Hematopoietic multipotent progenitor cell (in vitro differentiated cells): ENCODE measurements around the gene OTOR. TPM values are rescaled to one million over a fixed set of nuclear protein-coding genes. Genes with fewer than 3 reads are reported as not detected.

Experiments used
- DNase-seq, 3 donors: peaks; one replicate each; pipeline ENCODE4 v3.0.0-alpha.2; 2011 to 2015; ENCODE audit warnings: low read depth in 2 of 3, low spot score in 2 of 3
- total RNA-seq: library from RNA; depleted of rRNA; stranded (reverse); fragments of >200 nt; gene quantifications from one replicate; pipeline ENCODE4 v1.2.3, GENCODE V29; 2012

Gene OTOR
- not detected for total RNA-seq

- no peak for DNase-seq
Measured at GRCh38 chr20:16748308-16748900, at the start of gene OTOR. OTOR (plus strand) TSS chr20:16748358; CDS start chr20:16748402, 44 bp downstream.

GRCh38 chr20:16699293-16699692, 48.9 kb upstream of the OTOR start:
- no peak for DNase-seq

GRCh38 chr20:16701296-16701695, 46.9 kb upstream of the OTOR start:
- DNase-seq, result peak in 2 of 3 donors; percentile 2 to 24

- no peak for DNase-seq
Measured at GRCh38 chr20:16703570-16703969, 44.6 kb upstream of the OTOR start.

GRCh38 chr20:16707674-16708073, 40.5 kb upstream of the OTOR start:
- no peak for DNase-seq

GRCh38 chr20:16708602-16709001, 39.6 kb upstream of the OTOR start:
- DNase-seq, result no peak

GRCh38 chr20:16709017-16709416, 39.1 kb upstream of the OTOR start:
- no peak for DNase-seq

GRCh38 chr20:16710781-16711180, 37.4 kb upstream of the OTOR start:
- no peak for DNase-seq

- no peak for DNase-seq
Measured at GRCh38 chr20:16711661-16712258, 36.4 kb upstream of the OTOR start.

- no peak for DNase-seq
Measured at GRCh38 chr20:16712511-16712947, 35.6 kb upstream of the OTOR start.

GRCh38 chr20:16713066-16713465, 35.1 kb upstream of the OTOR start:
- no peak for DNase-seq

GRCh38 chr20:16714242-16714641, 33.9 kb upstream of the OTOR start:
- no peak for DNase-seq

- DNase-seq, result no peak
Measured at GRCh38 chr20:16714751-16715150, 33.4 kb upstream of the OTOR start.

GRCh38 chr20:16719421-16719820, 28.7 kb upstream of the OTOR start:
- DNase-seq, result no peak

- DNase-seq, result no peak
Measured at GRCh38 chr20:16729080-16729479, 19.1 kb upstream of the OTOR start.

- peak; percentile 71 to 97 (median 94) for DNase-seq
Measured at GRCh38 chr20:16729565-16730460, 18.3 kb upstream of the OTOR start, which contains the start of gene SNRPB2. SNRPB2 (plus strand) TSS chr20:16730026; CDS start chr20:16731703, 1,677 bp downstream.

GRCh38 chr20:16732506-16733152, 15.5 kb upstream of the OTOR start:
- DNase-seq, result no peak

GRCh38 chr20:16740365-16741072, 7.6 kb upstream of the OTOR start:
- no peak for DNase-seq

GRCh38 chr20:16744178-16744807, 3.9 kb upstream of the OTOR start:
- DNase-seq, result no peak

- DNase-seq, result no peak
Measured at GRCh38 chr20:16745204-16745603, 3.0 kb upstream of the OTOR start.
